NT2/D1 (cell line): ENCODE measurements around the gene A4GALT.

Experiments
- DNase-seq: peaks from one replicate; pipeline ENCODE4 v3.0.0-alpha.2; 2011; ENCODE audit warnings: low read depth, low spot score
- H3K27me3 ChIP-seq: 2 replicates; pipeline ENCODE4 v1.6.0; 2011; ENCODE audit warnings: mild to moderate bottlenecking; ENCODE audit not compliant: insufficient read length, insufficient read depth
- H3K36me3 ChIP-seq: 2 replicates; pipeline ENCODE4 v1.6.1; 2011; ENCODE audit warnings: mild to moderate bottlenecking, low read length, mixed read lengths; ENCODE audit not compliant: insufficient read depth, insufficient read length
- H3K4me1 ChIP-seq: 2 replicates; pipeline ENCODE4 v1.5.1; 2011; ENCODE audit not compliant: insufficient read depth, insufficient read length
- H3K4me3 ChIP-seq: 2 replicates; pipeline ENCODE4 v1.5.1; 2011; ENCODE audit warnings: low read depth; ENCODE audit not compliant: insufficient read length
- H3K9ac ChIP-seq: 2 replicates; pipeline ENCODE4 v1.6.0; 2011; ENCODE audit warnings: low read depth; ENCODE audit not compliant: insufficient read length
- H3K9me3 ChIP-seq: 2 replicates; pipeline ENCODE4 v1.5.1; 2011; ENCODE audit warnings: mild to moderate bottlenecking, low read length; ENCODE audit not compliant: insufficient read depth
- SUZ12 ChIP-seq: IDR thresholded peaks from 2 replicates; pipeline ENCODE4 v1.6.1; 2011; ENCODE audit not compliant: insufficient read length, insufficient read depth; ENCODE audit errors: extremely low read depth
- YY1 ChIP-seq: IDR thresholded peaks from 2 replicates; pipeline ENCODE4 v1.6.1; 2011; ENCODE audit not compliant: insufficient read length, insufficient read depth
- ZNF274 ChIP-seq: IDR thresholded peaks from 2 replicates; pipeline ENCODE4 v1.6.1; 2011; ENCODE audit warnings: mild to moderate bottlenecking, low read depth, low read length

Gene A4GALT

DNA sequence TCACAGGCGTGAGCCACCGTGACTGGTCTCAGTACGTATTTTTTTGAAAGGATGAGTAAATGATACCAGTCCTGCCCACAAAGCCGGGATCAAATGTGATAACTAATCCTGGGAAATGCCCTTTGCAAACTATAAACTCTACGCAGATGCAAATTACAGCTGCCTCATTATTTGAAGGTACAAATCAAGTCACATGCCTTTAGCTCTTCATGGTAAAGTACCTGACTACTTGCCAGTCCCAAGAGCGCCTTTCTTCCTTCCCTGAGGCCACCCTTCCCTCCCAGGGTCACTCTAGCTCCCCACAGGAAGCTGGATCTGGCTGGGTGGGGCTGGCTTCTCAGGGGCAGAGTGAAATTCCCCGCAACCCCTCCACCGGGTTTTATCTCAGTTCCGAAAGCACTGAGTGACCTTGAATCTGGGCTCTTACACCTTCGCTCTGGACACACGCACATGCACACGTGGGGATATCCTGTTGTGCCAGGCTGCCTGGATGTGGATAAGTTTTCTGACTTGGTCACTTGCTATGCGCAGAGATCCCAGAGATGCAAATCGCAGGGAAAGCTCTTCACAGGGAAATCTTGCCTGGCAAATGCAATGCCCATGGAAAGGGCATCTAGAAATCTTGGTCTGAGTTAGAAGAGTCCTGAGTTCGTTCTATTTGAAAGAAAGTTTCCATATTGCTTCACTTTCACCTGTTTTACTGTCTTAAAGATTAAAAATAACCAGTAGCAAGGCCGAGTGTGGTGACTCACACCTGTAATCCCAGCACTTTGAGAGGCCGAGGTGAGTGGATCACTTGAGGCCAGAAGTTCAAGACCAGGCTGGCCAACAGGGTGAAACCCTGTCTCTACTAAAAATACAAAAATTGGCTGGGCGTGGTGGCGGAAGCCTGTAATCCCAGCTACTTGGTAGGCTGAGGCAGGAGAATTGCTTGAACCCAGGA is 8.5 kb downstream of the A4GALT start:
- no peak for DNase-seq
- TF ChIP-seq SUZ12 (no peak), ZNF274 (no peak), YY1 (no peak)
- Histone ChIP-seq H3K36me3 (no peaks in the 10 kb centered on the region), H3K4me3 (no peak overlapping the region), H3K4me1 (peaks cover 6% of the 10 kb centered on the region), H3K27me3 (no peaks in the 10 kb centered on the region), H3K9me3 (0 out of 2 replicates have a peak, but pooled peaks cover 4% of the 10 kb centered on the region), H3K9ac (no peak overlapping the region)

DNA sequence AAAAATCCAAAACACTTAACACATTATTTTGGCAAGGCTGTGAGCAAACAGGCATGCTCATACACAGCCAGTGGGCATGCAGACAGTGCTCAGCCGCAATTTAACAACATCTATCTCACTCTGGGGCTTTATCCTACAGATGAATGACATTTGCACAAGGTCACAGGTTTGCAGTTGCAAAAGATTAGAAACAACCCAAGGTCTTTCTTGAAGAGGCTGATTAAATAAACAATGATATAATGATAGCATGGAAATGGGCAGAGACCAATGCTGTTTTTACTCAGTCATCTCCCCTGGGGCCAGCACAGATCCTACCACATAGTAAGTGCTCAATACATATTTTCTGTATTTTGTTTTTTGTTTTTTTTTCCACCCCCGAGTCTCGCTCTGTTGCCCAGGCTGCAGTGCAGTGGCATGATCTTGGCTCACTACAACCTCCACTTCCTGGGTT is 9.4 kb downstream of the A4GALT start:
- TF ChIP-seq YY1, result no peak
- TF ChIP-seq ZNF274, result no peak
- no peak for TF ChIP-seq SUZ12
- H3K9me3 ChIP-seq, result 0 out of 2 replicates have a peak, but pooled peaks cover 4% of the 10 kb centered on the region
- DNase-seq, result no peak
- H3K27me3 ChIP-seq, result no peaks in the 10 kb centered on the region
- no peak overlapping the region for H3K9ac ChIP-seq
- H3K4me3 ChIP-seq, result no peak overlapping the region
- no peaks in the 10 kb centered on the region for H3K36me3 ChIP-seq
- H3K4me1 ChIP-seq, result no peaks in the 10 kb centered on the region

DNA sequence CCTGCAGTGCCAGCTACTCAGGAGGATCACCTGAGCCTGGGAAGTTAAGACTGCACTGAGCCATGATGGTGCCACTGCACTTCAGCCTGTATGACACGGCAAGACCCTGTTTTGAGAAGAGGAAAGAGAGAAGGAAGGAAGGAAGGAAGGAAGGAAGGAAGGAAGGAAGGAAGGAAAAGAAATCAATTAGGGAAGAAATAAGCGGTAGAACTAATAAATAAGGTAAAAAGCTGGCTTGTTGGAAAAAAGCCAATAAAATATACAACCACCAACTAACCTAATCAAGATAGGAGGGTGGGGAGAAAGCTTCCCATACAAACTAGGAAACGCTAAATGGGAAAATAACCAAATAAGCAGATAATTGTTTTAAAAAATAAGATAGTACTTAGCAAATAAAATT is 12.3 kb downstream of the A4GALT start:
- H3K4me1 ChIP-seq, result no peaks in the 10 kb centered on the region
- H3K4me3 ChIP-seq, result no peak overlapping the region
- no peaks in the 10 kb centered on the region for H3K36me3 ChIP-seq
- no peak overlapping the region for H3K9ac ChIP-seq
- TF ChIP-seq SUZ12 (no peak), YY1 (no peak), ZNF274 (no peak)
- no peak for DNase-seq
- H3K9me3 ChIP-seq, result 0 out of 2 replicates have a peak, but pooled peaks cover 4% of the 10 kb centered on the region
- H3K27me3 ChIP-seq, result no peaks in the 10 kb centered on the region

DNA sequence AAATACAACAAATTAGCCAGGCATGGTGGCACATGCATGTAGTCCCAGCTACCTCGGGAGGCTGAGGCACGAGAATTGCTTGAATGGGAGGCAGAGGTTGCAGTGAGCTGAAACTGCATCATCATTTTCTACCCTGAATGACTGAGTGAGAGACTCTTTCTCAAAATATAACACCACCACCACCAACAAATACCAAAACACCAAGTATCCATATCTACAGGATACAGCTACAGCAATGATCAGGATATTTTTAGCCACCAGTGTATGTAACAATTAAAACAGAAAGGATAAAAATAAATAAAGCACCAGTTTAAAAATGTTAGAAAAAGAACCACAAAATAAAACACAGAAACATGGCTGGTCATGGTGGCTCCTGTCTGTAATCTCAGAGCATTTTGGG is 13.2 kb downstream of the A4GALT start:
- Histone ChIP-seq H3K4me3 (no peak overlapping the region), H3K27me3 (no peaks in the 10 kb centered on the region), H3K4me1 (no peaks in the 10 kb centered on the region), H3K9ac (no peak overlapping the region), H3K9me3 (0 out of 2 replicates have a peak, but pooled peaks cover 4% of the 10 kb centered on the region), H3K36me3 (no peaks in the 10 kb centered on the region)
- no peak for DNase-seq
- no peak for TF ChIP-seq ZNF274
- no peak for TF ChIP-seq SUZ12
- TF ChIP-seq YY1, result no peak

DNA sequence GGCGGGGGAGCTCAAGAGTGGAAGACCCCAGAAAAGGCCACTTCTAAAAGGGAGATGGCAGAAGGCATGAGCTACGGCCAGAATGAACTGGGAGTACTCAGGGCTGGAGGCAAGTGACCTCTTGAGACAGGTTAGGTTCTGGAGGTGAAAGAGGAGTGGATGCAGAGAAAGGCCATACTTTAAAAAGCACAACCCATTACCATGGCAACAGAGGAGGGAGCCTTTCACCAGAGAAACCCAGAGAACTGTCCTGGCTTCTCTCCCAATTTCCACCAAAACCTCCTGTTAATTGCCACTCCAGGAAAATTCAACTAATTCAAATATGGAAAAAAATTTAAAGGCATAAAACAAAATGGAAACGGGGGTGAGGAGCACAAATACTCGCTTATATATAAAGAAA is 15.8 kb downstream of the A4GALT start:
- Histone ChIP-seq H3K27me3 (no peaks in the 10 kb centered on the region), H3K36me3 (no peaks in the 10 kb centered on the region), H3K4me1 (no peaks in the 10 kb centered on the region), H3K9me3 (no peaks in the 10 kb centered on the region), H3K9ac (no peak overlapping the region), H3K4me3 (no peak overlapping the region)
- no peak for DNase-seq
- TF ChIP-seq SUZ12 (no peak), YY1 (no peak), ZNF274 (no peak)

DNA sequence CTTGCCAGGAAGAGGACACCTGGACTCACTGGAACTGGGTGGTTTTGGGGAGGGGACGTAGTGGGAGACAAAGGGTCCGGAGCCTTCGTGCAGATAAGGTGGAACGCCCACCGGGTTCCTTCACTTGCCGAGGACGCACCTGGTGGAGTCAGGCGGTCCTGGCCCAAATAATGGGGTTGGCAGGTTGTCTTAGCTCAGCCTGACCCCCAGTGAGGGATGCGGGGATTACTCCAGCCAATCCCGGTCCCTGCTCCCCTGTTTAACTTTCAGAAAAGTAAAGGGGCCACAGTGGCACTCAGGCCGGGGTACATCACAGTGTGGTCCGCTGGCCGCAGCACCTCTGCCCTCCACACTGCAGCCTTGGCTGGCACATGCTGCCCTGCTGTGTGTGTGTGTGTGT is 18.0 kb downstream of the A4GALT start:
- no peaks in the 10 kb centered on the region for H3K9me3 ChIP-seq
- no peak for DNase-seq
- H3K36me3 ChIP-seq, result no peaks in the 10 kb centered on the region
- no peak overlapping the region for H3K9ac ChIP-seq
- TF ChIP-seq SUZ12 (no peak), YY1 (no peak), ZNF274 (no peak)
- H3K4me1 ChIP-seq, result peaks cover 7% of the 10 kb centered on the region
- no peak overlapping the region for H3K4me3 ChIP-seq
- no peaks in the 10 kb centered on the region for H3K27me3 ChIP-seq

DNA sequence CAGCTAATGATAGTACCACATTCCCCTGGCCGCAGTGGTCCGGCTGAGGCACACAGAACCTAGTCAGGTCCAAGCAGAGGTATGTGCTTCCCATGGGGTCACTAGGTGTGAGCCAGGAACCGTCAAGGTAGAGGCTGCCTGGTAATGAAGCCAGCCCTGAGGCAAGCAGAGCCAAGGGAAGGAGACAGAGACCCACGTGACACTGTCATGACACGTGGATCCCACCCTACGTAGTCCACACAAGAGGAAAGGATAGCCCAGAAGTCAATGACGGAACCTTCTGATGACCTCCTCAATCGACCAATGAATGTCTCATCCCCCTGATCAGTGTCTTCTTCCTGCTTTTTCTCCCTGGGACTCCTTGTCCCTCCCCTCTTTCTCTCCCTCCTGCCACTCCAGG is 19.0 kb downstream of the A4GALT start:
- no peak for TF ChIP-seq YY1
- TF ChIP-seq SUZ12, result no peak
- TF ChIP-seq ZNF274, result no peak
- Histone ChIP-seq H3K27me3 (no peaks in the 10 kb centered on the region), H3K9ac (no peak overlapping the region), H3K36me3 (no peaks in the 10 kb centered on the region), H3K4me3 (no peak overlapping the region), H3K4me1 (peaks cover 9% of the 10 kb centered on the region), H3K9me3 (no peaks in the 10 kb centered on the region)
- no peak for DNase-seq
